ENCODE measurements around the gene NEU1. TPM values are rescaled to one million over a fixed set of nuclear protein-coding genes. Genes with fewer than 3 reads are reported as not detected.
A peak's percentile ranks its signal among the peaks of the same experiment; 100 is the strongest.
"Not testable (repeated sequence)": the region's sequence is repeated elsewhere in the genome, so short reads cannot be mapped to it uniquely, and the experiment has no call there.

Gene NEU1
- total RNA-seq, 2 experiments from 2014 or later: 8.7 to 9.8 TPM

- DNase-seq: no peak
- H3K36me3 Mint-ChIP-seq (ENCODE audit: low read depth): no peaks in the 10 kb centered on the region
- ATAC-seq: peak; percentile 35
Measured at GRCh38 chr6:31907158-31907813, 44.7 kb upstream of the NEU1 start.

GRCh38 chr6:31906727-31907126, 44.1 kb upstream of the NEU1 start:
- H3K27me3 Mint-ChIP-seq; H3K27ac Mint-ChIP-seq; intact Hi-C loops (cut with micrococcal nuclease); DNase-seq; H3K4me3 Mint-ChIP-seq; ATAC-seq; POLR2A ChIA-PET; H3K36me3 Mint-ChIP-seq (ENCODE audit: low read depth); H3K9me3 Mint-ChIP-seq: not testable (repeated sequence)
- peaks cover 23% of the 10 kb centered on the region for H3K4me1 Mint-ChIP-seq (ENCODE audit: low read depth)
- CTCF ChIA-PET: interaction anchor here (0.7 kb wide), 1 partner anchor 134 kb away, joined by 3 read pairs; no protein-coding TSS in a partner anchor

More at GRCh38 chr6:31907158-31907813, 44.7 kb upstream of the NEU1 start:
- H3K4me3 Mint-ChIP-seq: no peak overlapping the region
- H3K27ac Mint-ChIP-seq: no peak overlapping the region
- intact Hi-C loops (cut with micrococcal nuclease): no loop called here
- no peaks in the 10 kb centered on the region for H3K9me3 Mint-ChIP-seq
- ChIA-PET CTCF (interaction anchor here (0.7 kb wide), 1 partner anchor 134 kb away, joined by 3 read pairs; no protein-coding TSS in a partner anchor), POLR2A (interaction anchor here (1.3 kb wide), 1 partner anchor 11 kb away, joined by 3 read pairs; no protein-coding TSS in a partner anchor)
- no peak for TF ChIP-seq CTCF (IDR thresholded peaks at IDR 0.05)
- peaks cover 10% of the 10 kb centered on the region for H3K27me3 Mint-ChIP-seq
- peaks cover 27% of the 10 kb centered on the region for H3K4me1 Mint-ChIP-seq (ENCODE audit: low read depth)

- peaks cover 10% of the 10 kb centered on the region for H3K27me3 Mint-ChIP-seq
- H3K36me3 Mint-ChIP-seq (ENCODE audit: low read depth): no peaks in the 10 kb centered on the region
- ATAC-seq (no peak), DNase-seq (no peak)
- CTCF ChIA-PET: interaction anchor here (1.3 kb wide), 1 partner anchor 47 kb away, joined by 4 read pairs; no protein-coding TSS in a partner anchor
- POLR2A ChIA-PET: interaction anchor here (1.0 kb wide), 1 partner anchor 57 kb away, joined by 3 read pairs; no protein-coding TSS in a partner anchor
- intact Hi-C loops (cut with micrococcal nuclease): no loop called here
- no peak for TF ChIP-seq CTCF (IDR thresholded peaks at IDR 0.05)
- no peak overlapping the region for H3K4me3 Mint-ChIP-seq
- H3K4me1 Mint-ChIP-seq (ENCODE audit: low read depth): peaks cover 20% of the 10 kb centered on the region
- no peaks in the 10 kb centered on the region for H3K9me3 Mint-ChIP-seq
- no peak overlapping the region for H3K27ac Mint-ChIP-seq
Measured at GRCh38 chr6:31906122-31906521, 43.5 kb upstream of the NEU1 start.

- H3K36me3 Mint-ChIP-seq (ENCODE audit: low read depth): no peaks in the 10 kb centered on the region
- H3K4me1 Mint-ChIP-seq (ENCODE audit: low read depth): peaks cover 18% of the 10 kb centered on the region
- ChIA-PET CTCF (interaction anchor here (0.6 to 1.3 kb wide), 2 partner anchors 48 kb away, joined by 3 to 4 read pairs; no protein-coding TSS in a partner anchor), POLR2A (interaction anchor here (1.0 kb wide), 1 partner anchor 56 kb away, joined by 3 read pairs; no protein-coding TSS in a partner anchor)
- ATAC-seq (no peak), DNase-seq (no peak)
- H3K27ac Mint-ChIP-seq: no peak overlapping the region
- peaks cover 6% of the 10 kb centered on the region for H3K27me3 Mint-ChIP-seq
- no peaks in the 10 kb centered on the region for H3K9me3 Mint-ChIP-seq
- no peak overlapping the region for H3K4me3 Mint-ChIP-seq
- TF ChIP-seq CTCF (IDR thresholded peaks at IDR 0.05): no peak
- intact Hi-C loops (cut with micrococcal nuclease): no loop called here
Measured at GRCh38 chr6:31905041-31905440, 42.4 kb upstream of the NEU1 start.

- intact Hi-C loops (cut with micrococcal nuclease): no loop called here
- Mint-ChIP-seq H3K9me3 (no peaks in the 10 kb centered on the region), H3K27me3 (peaks cover 6% of the 10 kb centered on the region), H3K27ac (no peak overlapping the region), H3K36me3 (ENCODE audit: low read depth) (peaks cover 2% of the 10 kb centered on the region), H3K4me1 (ENCODE audit: low read depth) (peaks cover 28% of the 10 kb centered on the region), H3K4me3 (no peak overlapping the region)
- no peak for TF ChIP-seq CTCF (IDR thresholded peaks at IDR 0.05)
- no peak for DNase-seq
- ChIA-PET POLR2A (interaction anchor here (1.1 to 1.4 kb wide), 3 partner anchors 21 to 68 kb away, joined by 3 to 4 read pairs (median 3); partner anchors contain the start of genes DXO and SKIC2), CTCF (interaction anchor here (0.9 to 2.3 kb wide), 2 partner anchors 11 to 49 kb away, joined by 3 to 12 read pairs; no protein-coding TSS in a partner anchor)
- no peak for ATAC-seq
Measured at GRCh38 chr6:31903957-31904356, 41.3 kb upstream of the NEU1 start.

All from activated CD8-positive, alpha-beta T cell treated with anti-CD3 and anti-CD28 coated beads for 36 hours (primary cell).